GM12878 (cell line): Measurements from ENCODE around the gene C1GALT1C1.

Experiments
- BRCA1 ChIP-seq: IDR thresholded peaks from 2 replicates; pipeline ENCODE4 v1.6.1; 2011; ENCODE audit warnings: low read depth, low read length, improper control_type of control experiment
- CREM ChIP-seq: IDR thresholded peaks from 2 replicates; pipeline ENCODE4 v1.6.1; 2014; ENCODE audit warnings: antibody characterized with exemption, low read depth
- CTCF ChIP-seq, 3 experiments: IDR thresholded peaks in 2 of 3; conservative IDR thresholded peaks in 1 of 3; 2 replicates each; pipeline ENCODE4 v1.5.1; 2011; ENCODE audit warnings: low read depth in 3 of 3, low read length in 3 of 3, mild to moderate bottlenecking in 3 of 3, control low read depth in 2 of 3, moderate library complexity in 2 of 3, inconsistent platforms in 1 of 3, mixed read lengths in 1 of 3; ENCODE audit not compliant: control insufficient read depth in 2 of 3, insufficient read depth in 1 of 3; ENCODE audit errors: extremely low read depth in 1 of 3
- EP300 ChIP-seq, 2 experiments: fragments of 150-350 bp in 1 of 2; IDR thresholded peaks; 2 replicates each; pipeline ENCODE4 v1.6.1; 2011 to 2012; ENCODE audit warnings: low read depth in 2 of 2, low read length in 2 of 2, borderline replicate concordance in 1 of 2, improper control_type of control experiment in 1 of 2, inconsistent platforms in 1 of 2; ENCODE audit not compliant: control insufficient read depth in 1 of 2
- NR2F1 ChIP-seq: fragments of 450-650 bp; conservative IDR thresholded peaks from 2 replicates; pipeline ENCODE4 v1.6.1; 2017; ENCODE audit warnings: mild to moderate bottlenecking
- POLR2A ChIP-seq: IDR thresholded peaks from 2 replicates; pipeline ENCODE4 v1.6.1; 2011; ENCODE audit warnings: low read depth, mild to moderate bottlenecking, low read length
- POLR2AphosphoS5 ChIP-seq: IDR thresholded peaks from 2 replicates; pipeline ENCODE4 v1.6.1; 2011; ENCODE audit warnings: mild to moderate bottlenecking, low read length, inconsistent platforms
- ZNF384 ChIP-seq: IDR thresholded peaks from 2 replicates; pipeline ENCODE4 v1.6.1; 2012; ENCODE audit warnings: low read depth, mild to moderate bottlenecking, low read length, improper control_type of control experiment, borderline replicate concordance
- TF ChIP-seq, protein P1 (sequence below): IDR thresholded peaks from 2 replicates; pipeline ENCODE4 v1.6.1; 2012; ENCODE audit warnings: low read depth, low read length, improper control_type of control experiment

DNA sequence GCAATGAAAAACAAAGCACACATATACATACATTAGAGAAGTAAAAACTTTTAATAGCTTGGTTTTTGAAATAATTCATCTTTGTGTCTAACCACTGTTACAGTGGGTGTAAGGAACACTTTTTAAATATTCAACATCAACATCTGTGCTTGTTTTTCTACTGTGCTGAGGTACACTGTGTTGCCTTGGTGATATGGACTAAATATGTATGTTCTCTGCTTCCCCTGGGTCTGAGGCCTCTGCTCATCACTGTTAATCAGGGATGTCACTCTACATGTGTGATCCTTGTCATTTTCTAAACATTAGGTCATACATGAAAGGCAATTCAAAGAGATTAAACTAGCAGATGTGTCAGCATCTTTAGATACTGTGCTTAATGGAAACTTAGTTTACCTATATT, 15.0 kb downstream of the C1GALT1C1 start:
- no peak for TF ChIP-seq EP300 (IDR thresholded peaks at IDR 0.05; ENCODE audit: borderline replicate concordance in 1 of 2, control insufficient read depth in 1 of 2, low read depth in 2 of 2, low read length in 2 of 2)
- no peak for TF ChIP-seq CTCF (IDR thresholded peaks at IDR 0.05 in 2 of 3, conservative IDR thresholded peaks at IDR 0.05 in 1 of 3; ENCODE audit: control insufficient read depth in 2 of 3, extremely low read depth in 1 of 3, insufficient read depth in 1 of 3, low read depth in 3 of 3, low read length in 3 of 3)
- no peak for TF ChIP-seq NR2F1
- TF ChIP-seq POLR2AphosphoS5: no peak
- no peak for TF ChIP-seq BRCA1
- TF ChIP-seq, protein P1, sequence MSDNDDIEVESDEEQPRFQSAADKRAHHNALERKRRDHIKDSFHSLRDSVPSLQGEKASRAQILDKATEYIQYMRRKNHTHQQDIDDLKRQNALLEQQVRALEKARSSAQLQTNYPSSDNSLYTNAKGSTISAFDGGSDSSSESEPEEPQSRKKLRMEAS: no peak
- TF ChIP-seq POLR2A: no peak
- no peak for TF ChIP-seq CREM
- TF ChIP-seq ZNF384: no peak
